ENCODE measurements around the gene PBRM1. TPM values are rescaled to one million over a fixed set of nuclear protein-coding genes. Genes with fewer than 3 reads are reported as not detected.
A peak's percentile ranks its signal among the peaks of the same experiment; 100 is the strongest.

Gene PBRM1
- total RNA-seq, 1 experiment from 2014 or later = 40.0 TPM

- H3K9ac ChIP-seq (ENCODE audit: low read length) = no peak overlapping the region
- no peaks in the 10 kb centered on the region for H4K20me1 ChIP-seq (ENCODE audit: insufficient read depth)
- H3K27me3 ChIP-seq (ENCODE audit: insufficient read depth, low read length) = no peaks in the 10 kb centered on the region
- no TSS peak for BruUV-seq (replicated peaks)
- ChIA-PET CTCF (no interaction called here), RAD21 (ENCODE audit: low non-redundant PET in 1 of 2, low total read pairs in 2 of 2, uncharacterized antibody in 2 of 2, unreplicated experiment in 2 of 2) (interaction anchor here in 1 of 2 experiments (0.7 kb wide), 1 partner anchor 183 kb away, joined by 3 read pairs; no protein-coding TSS in a partner anchor), POLR2A (interaction anchor here (0.9 kb wide), 1 partner anchor 99 kb away, joined by 3 read pairs; no protein-coding TSS in a partner anchor)
- H3K79me2 ChIP-seq (ENCODE audit: insufficient read depth, low read length) = no peaks in the 10 kb centered on the region
- H3K36me3 ChIP-seq (ENCODE audit: control insufficient read depth in 1 of 2, insufficient read depth in 2 of 2, low read length in 2 of 2) = peaks cover 25 to 29% of the 10 kb centered on the region in 2 experiments; a peak in 3 of 4 replicates
- intact Hi-C loops (cut with micrococcal nuclease) = no loop called here
- ATAC-seq (peak; percentile 58), DNase-seq (ENCODE audit: low read depth, low spot score) (peak; percentile 19)
- peak overlapping the region; percentile 55 for H3K4me2 ChIP-seq (ENCODE audit: low read length)
- H2AFZ ChIP-seq (ENCODE audit: low read depth, low read length, poor library complexity, severe bottlenecking) = no peak overlapping the region
- no peaks in the 10 kb centered on the region for H3K9me3 ChIP-seq (ENCODE audit: control insufficient read depth in 1 of 2, insufficient read depth in 1 of 2, low read depth in 1 of 2, low read length in 2 of 2)
- peak overlapping the region; percentile 36; the same call in 1 of the 2 replicates for H3K27ac ChIP-seq (ENCODE audit: low read depth, low read length)
- no peaks in the 10 kb centered on the region for H3K9me2 ChIP-seq (ENCODE audit: insufficient read depth)
- TF ChIP-seq EZH2phosphoT487 (IDR thresholded peaks at IDR 0.05; ENCODE audit: borderline replicate concordance) (no peak), FOSL1 (IDR thresholded peaks at IDR 0.05; ENCODE audit: low read depth) (peak; percentile 25; the same call in 1 of the 2 replicates)
- H3K4me3 ChIP-seq (replicated peaks in 1 of 2; ENCODE audit: low read depth in 1 of 2, low read length in 2 of 2) = no peak overlapping the region
- H3K4me1 ChIP-seq (ENCODE audit: control insufficient read depth in 1 of 2, insufficient read depth in 2 of 2, low read length in 2 of 2) = peaks cover 12 to 16% of the 10 kb centered on the region in 2 experiments; a peak in 3 of 4 replicates
Observed at GRCh38 chr3:52636673-52637072, 49.0 kb downstream of the PBRM1 start.

GRCh38 chr3:52633786-52634185 lies 51.9 kb downstream of the PBRM1 start:
- H3K27ac ChIP-seq (ENCODE audit: low read depth, low read length) = no peak overlapping the region
- H3K4me3 ChIP-seq (replicated peaks in 1 of 2; ENCODE audit: low read depth in 1 of 2, low read length in 2 of 2) = no peak overlapping the region
- no peak overlapping the region for H3K4me2 ChIP-seq (ENCODE audit: low read length)
- no peak for TF ChIP-seq CTCF (IDR thresholded peaks at IDR 0.05 in 2 of 3, conservative IDR thresholded peaks at IDR 0.05 in 1 of 3; ENCODE audit: borderline replicate concordance in 1 of 3, insufficient read depth in 1 of 3, low read depth in 2 of 3, low read length in 2 of 3)
- TF ChIP-seq FOSL1 (IDR thresholded peaks at IDR 0.05; ENCODE audit: low read depth) = no peak
- TF ChIP-seq EGR1 (IDR thresholded peaks at IDR 0.05; ENCODE audit: low read depth) = no peak
- no peak for TF ChIP-seq ZFX (IDR thresholded peaks at IDR 0.05)
- no peak for TF ChIP-seq SIN3A (IDR thresholded peaks at IDR 0.05; ENCODE audit: low read depth)
- TF ChIP-seq ZBTB33 (IDR thresholded peaks at IDR 0.05; ENCODE audit: extremely low read depth, insufficient replicate concordance, low read length) = no peak
- TF ChIP-seq RAD21 (IDR thresholded peaks at IDR 0.05; ENCODE audit: low read depth) = no peak
- no peak for TF ChIP-seq EZH2 (IDR thresholded peaks at IDR 0.05)
- no peak for TF ChIP-seq SRF (IDR thresholded peaks at IDR 0.05; ENCODE audit: low read depth)
- no peak for TF ChIP-seq MAX (IDR thresholded peaks at IDR 0.05)
- DNase-seq (ENCODE audit: low read depth, low spot score) (no peak), ATAC-seq (no peak)
- H3K9me3 ChIP-seq (ENCODE audit: control insufficient read depth in 1 of 2, insufficient read depth in 1 of 2, low read depth in 1 of 2, low read length in 2 of 2) = no peaks in the 10 kb centered on the region
- no peaks in the 10 kb centered on the region for H3K27me3 ChIP-seq (ENCODE audit: insufficient read depth, low read length)
- no peak overlapping the region for H2AFZ ChIP-seq (ENCODE audit: low read depth, low read length, poor library complexity, severe bottlenecking)
- BruUV-seq (replicated peaks) = no TSS peak
- POLR2A ChIA-PET = no interaction called here
- H3K9me2 ChIP-seq (ENCODE audit: insufficient read depth) = no peaks in the 10 kb centered on the region
- RAD21 ChIA-PET (ENCODE audit: low non-redundant PET in 1 of 2, low total read pairs in 2 of 2, uncharacterized antibody in 2 of 2, unreplicated experiment in 2 of 2) = no interaction called here
- peaks cover 12 to 14% of the 10 kb centered on the region in 2 experiments; a peak in 2 of 4 replicates for H3K36me3 ChIP-seq (ENCODE audit: control insufficient read depth in 1 of 2, insufficient read depth in 2 of 2, low read length in 2 of 2)
- H4K20me1 ChIP-seq (ENCODE audit: insufficient read depth) = no peaks in the 10 kb centered on the region
- intact Hi-C loops (cut with micrococcal nuclease) = no loop called here
- peaks cover 12 to 16% of the 10 kb centered on the region in 2 experiments; a peak in 3 of 4 replicates for H3K4me1 ChIP-seq (ENCODE audit: control insufficient read depth in 1 of 2, insufficient read depth in 2 of 2, low read length in 2 of 2)
- CTCF ChIA-PET = no interaction called here
- H3K79me2 ChIP-seq (ENCODE audit: insufficient read depth, low read length) = no peaks in the 10 kb centered on the region
- H3K9ac ChIP-seq (ENCODE audit: low read length) = no peak overlapping the region

Measured in HCT116 (cell line).